ENCODE measurements around the gene CASTOR1.

Gene CASTOR1

GRCh38 chr22:30297276-30297990 lies 8.1 kb upstream of the CASTOR1 start:
- no peak for DNase-seq

GRCh38 chr22:30296833-30297232 lies 7.5 kb upstream of the CASTOR1 start:
- no peak for DNase-seq

- no peak for DNase-seq
Observed at GRCh38 chr22:30296324-30296723, 7.0 kb upstream of the CASTOR1 start.

- DNase-seq = no peak
Observed at GRCh38 chr22:30295576-30295975, 6.3 kb upstream of the CASTOR1 start.

- no peak for DNase-seq
Observed at GRCh38 chr22:30294830-30295229, 5.5 kb upstream of the CASTOR1 start.

- no peak for DNase-seq
Observed at GRCh38 chr22:30294066-30294465, 4.8 kb upstream of the CASTOR1 start.

- DNase-seq = no peak
Observed at GRCh38 chr22:30293026-30293425, 3.7 kb upstream of the CASTOR1 start.

GRCh38 chr22:30292069-30292970 lies 3.0 kb upstream of the CASTOR1 start:
- no peak for DNase-seq

GRCh38 chr22:30291058-30291892 lies 2.0 kb upstream of the CASTOR1 start:
- peak; percentile 49 for DNase-seq

GRCh38 chr22:30290342-30291057 lies 1.2 kb upstream of the CASTOR1 start:
- DNase-seq = peak; percentile 66

GRCh38 chr22:30289980-30290313 lies 642 bp upstream of the CASTOR1 start:
- DNase-seq = no peak

- no peak for DNase-seq
Observed at GRCh38 chr22:30288419-30289140, 725 bp downstream of the CASTOR1 start.

GRCh38 chr22:30287648-30288418 lies 1.5 kb downstream of the CASTOR1 start:
- DNase-seq = peak; percentile 85

GRCh38 chr22:30286813-30287647 lies 2.3 kb downstream of the CASTOR1 start:
- DNase-seq = peak; percentile 39

GRCh38 chr22:30286331-30286730 lies 3.0 kb downstream of the CASTOR1 start:
- DNase-seq = no peak

GRCh38 chr22:30285846-30286200 lies 3.5 kb downstream of the CASTOR1 start:
- no peak for DNase-seq

- DNase-seq = no peak
Observed at GRCh38 chr22:30285176-30285845, 4.0 kb downstream of the CASTOR1 start.

- DNase-seq = no peak
Observed at GRCh38 chr22:30284666-30285065, 4.6 kb downstream of the CASTOR1 start.

GRCh38 chr22:30284172-30284571 lies 5.1 kb downstream of the CASTOR1 start:
- no peak for DNase-seq

GRCh38 chr22:30283342-30283741 lies 6.0 kb downstream of the CASTOR1 start:
- DNase-seq = no peak
